ENCODE results near the gene MVB12B.

MVB12B gene

DNA sequence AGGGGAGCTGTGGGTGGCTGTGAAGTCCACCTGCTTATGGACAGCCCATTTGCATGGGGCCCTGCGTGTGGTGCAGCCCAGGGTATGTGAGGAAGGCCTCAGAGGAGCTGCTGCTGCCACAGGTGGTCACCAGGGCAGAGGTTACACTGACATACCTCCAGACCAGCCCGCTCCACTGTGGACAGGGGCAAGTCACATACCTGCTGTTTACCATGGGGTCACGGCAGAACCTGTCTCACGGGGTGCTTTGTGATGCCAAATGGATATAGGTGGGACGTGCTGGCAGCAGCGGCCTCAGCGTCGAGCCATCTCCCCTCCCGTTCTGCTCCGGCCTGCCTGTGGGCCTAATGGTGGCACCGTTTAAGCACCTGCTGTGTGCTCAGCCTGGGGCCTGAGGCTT lies 159.6 kb downstream of the MVB12B start:
- TF ChIP-seq, protein P1, sequence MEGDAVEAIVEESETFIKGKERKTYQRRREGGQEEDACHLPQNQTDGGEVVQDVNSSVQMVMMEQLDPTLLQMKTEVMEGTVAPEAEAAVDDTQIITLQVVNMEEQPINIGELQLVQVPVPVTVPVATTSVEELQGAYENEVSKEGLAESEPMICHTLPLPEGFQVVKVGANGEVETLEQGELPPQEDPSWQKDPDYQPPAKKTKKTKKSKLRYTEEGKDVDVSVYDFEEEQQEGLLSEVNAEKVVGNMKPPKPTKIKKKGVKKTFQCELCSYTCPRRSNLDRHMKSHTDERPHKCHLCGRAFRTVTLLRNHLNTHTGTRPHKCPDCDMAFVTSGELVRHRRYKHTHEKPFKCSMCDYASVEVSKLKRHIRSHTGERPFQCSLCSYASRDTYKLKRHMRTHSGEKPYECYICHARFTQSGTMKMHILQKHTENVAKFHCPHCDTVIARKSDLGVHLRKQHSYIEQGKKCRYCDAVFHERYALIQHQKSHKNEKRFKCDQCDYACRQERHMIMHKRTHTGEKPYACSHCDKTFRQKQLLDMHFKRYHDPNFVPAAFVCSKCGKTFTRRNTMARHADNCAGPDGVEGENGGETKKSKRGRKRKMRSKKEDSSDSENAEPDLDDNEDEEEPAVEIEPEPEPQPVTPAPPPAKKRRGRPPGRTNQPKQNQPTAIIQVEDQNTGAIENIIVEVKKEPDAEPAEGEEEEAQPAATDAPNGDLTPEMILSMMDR (IDR thresholded peaks at IDR 0.05; ENCODE audit: insufficient read depth, low read length, poor library complexity, severe bottlenecking) = no peak
- Histone ChIP-seq H3K27me3 (replicated peaks; ENCODE audit: control insufficient read depth, insufficient read depth, low read length) (no peaks in the 10 kb centered on the region; the same call in 1 of the 2 replicates), H3K36me3 (ENCODE audit: control insufficient read depth, insufficient read depth, low read length) (no peaks in the 10 kb centered on the region), H3K4me3 (replicated peaks; ENCODE audit: low read depth, low read length) (no peak overlapping the region)
- DNase-seq (ENCODE audit: extremely low read depth, insufficient read length) = no peak

- TF ChIP-seq, protein P1 (IDR thresholded peaks at IDR 0.05; ENCODE audit: insufficient read depth, low read length, poor library complexity, severe bottlenecking) = no peak
Observed at GRCh38 chr9:126487856-126488255, 161.2 kb downstream of the MVB12B start.

DNA sequence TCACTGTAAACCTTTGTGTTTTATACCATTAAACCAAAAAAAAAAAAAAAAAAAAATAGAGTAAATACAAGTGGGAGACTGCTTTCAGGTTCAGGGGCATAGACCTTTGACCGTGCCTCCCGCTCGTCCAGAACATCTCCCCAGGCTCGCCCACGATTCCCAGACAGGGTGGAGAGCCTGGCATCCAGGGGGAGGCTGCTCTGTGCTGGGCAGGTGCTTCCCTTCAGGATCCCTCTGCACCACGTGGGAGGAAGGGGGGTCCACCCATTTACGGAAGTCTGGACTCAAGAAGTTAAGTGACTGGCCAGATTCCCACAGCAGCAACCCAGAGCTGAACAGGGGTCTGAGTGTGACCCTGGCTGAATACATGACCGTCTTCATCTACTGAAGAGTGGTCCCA lies 161.7 kb downstream of the MVB12B start:
- no peaks in the 10 kb centered on the region for H3K36me3 ChIP-seq (ENCODE audit: control insufficient read depth, insufficient read depth, low read length)
- H3K27me3 ChIP-seq (replicated peaks; ENCODE audit: control insufficient read depth, insufficient read depth, low read length) = no peaks in the 10 kb centered on the region; the same call in 1 of the 2 replicates

More at GRCh38 chr9:126487856-126488255, 161.2 kb downstream of the MVB12B start:
- DNase-seq (ENCODE audit: extremely low read depth, insufficient read length) = no peak
- no peak overlapping the region for H3K4me3 ChIP-seq (replicated peaks; ENCODE audit: low read depth, low read length)
- no peaks in the 10 kb centered on the region for H3K36me3 ChIP-seq (ENCODE audit: control insufficient read depth, insufficient read depth, low read length)
- no peaks in the 10 kb centered on the region; the same call in 1 of the 2 replicates for H3K27me3 ChIP-seq (replicated peaks; ENCODE audit: control insufficient read depth, insufficient read depth, low read length)

GRCh38 chr9:126488881-126489404 lies 162.3 kb downstream of the MVB12B start:
- TF ChIP-seq, protein P1 (IDR thresholded peaks at IDR 0.05; ENCODE audit: insufficient read depth, low read length, poor library complexity, severe bottlenecking) = no peak
- no peak overlapping the region for H3K4me3 ChIP-seq (replicated peaks; ENCODE audit: low read depth, low read length)
- DNase-seq (ENCODE audit: extremely low read depth, insufficient read length) = no peak
- no peaks in the 10 kb centered on the region for H3K36me3 ChIP-seq (ENCODE audit: control insufficient read depth, insufficient read depth, low read length)
- H3K27me3 ChIP-seq (replicated peaks; ENCODE audit: control insufficient read depth, insufficient read depth, low read length) = no peaks in the 10 kb centered on the region; the same call in none of the 2 replicates

More for the DNA sequence above, 161.7 kb downstream of the MVB12B start:
- DNase-seq (ENCODE audit: extremely low read depth, insufficient read length) = no peak
- H3K4me3 ChIP-seq (replicated peaks; ENCODE audit: low read depth, low read length) = no peak overlapping the region
- TF ChIP-seq, protein P1 (IDR thresholded peaks at IDR 0.05; ENCODE audit: insufficient read depth, low read length, poor library complexity, severe bottlenecking) = no peak

GRCh38 chr9:126489581-126490213 lies 163.1 kb downstream of the MVB12B start:
- no peaks in the 10 kb centered on the region; the same call in none of the 2 replicates for H3K27me3 ChIP-seq (replicated peaks; ENCODE audit: control insufficient read depth, insufficient read depth, low read length)
- DNase-seq (ENCODE audit: extremely low read depth, insufficient read length) = no peak
- no peaks in the 10 kb centered on the region for H3K36me3 ChIP-seq (ENCODE audit: control insufficient read depth, insufficient read depth, low read length)
- TF ChIP-seq, protein P1 (IDR thresholded peaks at IDR 0.05; ENCODE audit: insufficient read depth, low read length, poor library complexity, severe bottlenecking) = no peak
- H3K4me3 ChIP-seq (replicated peaks; ENCODE audit: low read depth, low read length) = no peak overlapping the region
